Activated CD4-positive, alpha-beta memory T cell treated with anti-CD3 and anti-CD28 coated beads for 36 hours (primary cell): ENCODE results near the gene OR52M1. TPM values are rescaled to one million over a fixed set of nuclear protein-coding genes. Genes with fewer than 3 reads are reported as not detected.
A peak's percentile ranks its signal among the peaks of the same experiment; 100 is the strongest.

Experiments
- CTCF ChIA-PET: fragments of 350-600 bp; sonication (Branson Sonifier 250); formaldehyde crosslinking; loops from one replicate; lab custom pipeline; 2021; ENCODE audit warnings: antibody characterized with exemption, inconsistent platforms; lab: Charles Lee
- POLR2A ChIA-PET: fragments of 350-600 bp; sonication (Branson Sonifier 250); formaldehyde crosslinking; loops from one replicate; lab custom pipeline; 2021; ENCODE audit warnings: antibody characterized with exemption; lab: Charles Lee
- DNase-seq: peaks from one replicate; pipeline ENCODE4 v3.0.0-alpha.2; 2020
- H3K27ac Mint-ChIP-seq: one replicate; pipeline ENCODE4 v1.8.0; 2021; ENCODE audit warnings: mixed read lengths
- H3K27me3 Mint-ChIP-seq: one replicate; pipeline ENCODE4 v1.8.0; 2021; ENCODE audit warnings: mixed read lengths
- H3K36me3 Mint-ChIP-seq: one replicate; pipeline ENCODE4 v1.8.0; 2021; ENCODE audit warnings: mixed read lengths
- H3K4me1 Mint-ChIP-seq: one replicate; pipeline ENCODE4 v1.8.0; 2021; ENCODE audit warnings: low read depth, mixed read lengths
- H3K4me3 Mint-ChIP-seq: one replicate; pipeline ENCODE4 v1.8.0; 2021; ENCODE audit warnings: mild to moderate bottlenecking, mixed read lengths
- H3K9me3 Mint-ChIP-seq: one replicate; pipeline ENCODE4 v1.8.0; 2021; ENCODE audit warnings: mixed read lengths
- intact Hi-C: fragments of 100-400 bp; cut with micrococcal nuclease; formaldehyde crosslinking; loops from one replicate; pipeline ENCODE4 v1.15.1; 2023
- total RNA-seq, 2 experiments: library from RNA; stranded (reverse); gene quantifications; one replicate each; pipeline ENCODE4 v1.2.3, GENCODE V29; 2021

The OR52M1 gene
- total RNA-seq, 2 experiments from 2014 or later: not detected

- no peaks in the 10 kb centered on the region for H3K9me3 Mint-ChIP-seq
- H3K4me1 Mint-ChIP-seq: no peaks in the 10 kb centered on the region
- POLR2A ChIA-PET: no interaction called here
- no peaks in the 10 kb centered on the region for H3K27me3 Mint-ChIP-seq
- H3K4me3 Mint-ChIP-seq: no peak overlapping the region
- H3K27ac Mint-ChIP-seq: no peak overlapping the region
- CTCF ChIA-PET: interaction anchor here (0.7 to 6.4 kb wide), 9 partner anchors 8 to 355 kb away, joined by 3 to 177 read pairs (median 4); no protein-coding TSS in a partner anchor
- no peaks in the 10 kb centered on the region for H3K36me3 Mint-ChIP-seq
- DNase-seq: peak; percentile 70
- intact Hi-C loops: loop anchor here (1.0 kb wide), 2 partner anchors 46 to 352 kb away; no protein-coding TSS in a partner anchor
Observed at GRCh38 chr11:4539603-4540219, 5.3 kb upstream of the OR52M1 start.

GRCh38 chr11:4541071-4541470 lies 3.9 kb upstream of the OR52M1 start:
- ChIA-PET CTCF (interaction anchor here (1.5 to 6.4 kb wide), 3 partner anchors 12 to 356 kb away, joined by 4 to 177 read pairs (median 10); no protein-coding TSS in a partner anchor), POLR2A (no interaction called here)
- Mint-ChIP-seq H3K9me3 (no peaks in the 10 kb centered on the region), H3K27me3 (no peaks in the 10 kb centered on the region), H3K27ac (no peak overlapping the region), H3K4me3 (no peak overlapping the region), H3K4me1 (no peaks in the 10 kb centered on the region), H3K36me3 (no peaks in the 10 kb centered on the region)
- intact Hi-C loops: no loop called here
- no peak for DNase-seq

GRCh38 chr11:4543561-4543960 lies 1.4 kb upstream of the OR52M1 start:
- ChIA-PET POLR2A (no interaction called here), CTCF (interaction anchor here (1.3 to 6.4 kb wide), 2 partner anchors 10 to 359 kb away, joined by 4 to 177 read pairs; no protein-coding TSS in a partner anchor)
- Mint-ChIP-seq H3K27ac (no peak overlapping the region), H3K9me3 (no peaks in the 10 kb centered on the region), H3K27me3 (no peaks in the 10 kb centered on the region), H3K4me1 (no peaks in the 10 kb centered on the region), H3K36me3 (no peaks in the 10 kb centered on the region), H3K4me3 (no peak overlapping the region)
- DNase-seq: no peak
- intact Hi-C loops: no loop called here

DNA sequence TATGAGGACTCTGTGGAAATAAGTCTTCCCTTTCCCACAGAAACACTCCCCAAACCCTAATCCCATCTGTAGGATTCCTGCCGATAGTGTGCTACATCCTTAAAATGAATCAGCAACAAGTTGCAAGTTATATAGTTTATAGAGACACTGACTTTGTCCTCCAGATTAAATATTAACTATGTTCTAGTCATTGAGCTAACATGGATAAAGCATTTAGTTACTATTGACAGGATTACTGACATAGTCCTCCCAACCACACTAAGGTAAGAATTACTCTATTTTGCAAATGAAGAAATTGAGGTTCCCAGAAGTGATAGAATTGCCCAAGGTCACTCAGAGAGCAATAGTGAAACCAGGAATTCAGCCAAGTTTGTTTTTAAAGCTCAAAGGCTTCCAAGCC lies 1.9 kb downstream of the OR52M1 start:
- H3K9me3 Mint-ChIP-seq: no peaks in the 10 kb centered on the region
- H3K27me3 Mint-ChIP-seq: peaks cover 3% of the 10 kb centered on the region
- no peak overlapping the region for H3K27ac Mint-ChIP-seq
- ChIA-PET POLR2A (no interaction called here), CTCF (interaction anchor here (3.0 kb wide), 1 partner anchor 360 kb away, joined by 19 read pairs; no protein-coding TSS in a partner anchor)
- no peaks in the 10 kb centered on the region for H3K36me3 Mint-ChIP-seq
- no peak for DNase-seq
- intact Hi-C loops: no loop called here
- H3K4me1 Mint-ChIP-seq: no peaks in the 10 kb centered on the region
- H3K4me3 Mint-ChIP-seq: no peak overlapping the region

- Mint-ChIP-seq H3K4me1 (no peaks in the 10 kb centered on the region), H3K27ac (no peak overlapping the region), H3K9me3 (no peaks in the 10 kb centered on the region), H3K36me3 (no peaks in the 10 kb centered on the region), H3K4me3 (no peak overlapping the region), H3K27me3 (peaks cover 3% of the 10 kb centered on the region)
- CTCF ChIA-PET: interaction anchor here (0.7 to 3.0 kb wide), 2 partner anchors 8 to 360 kb away, joined by 3 to 19 read pairs; no protein-coding TSS in a partner anchor
- no peak for DNase-seq
- intact Hi-C loops: no loop called here
- POLR2A ChIA-PET: no interaction called here
Observed at GRCh38 chr11:4547416-4547815, 2.4 kb downstream of the OR52M1 start.

GRCh38 chr11:4551346-4551979 lies 6.5 kb downstream of the OR52M1 start:
- Mint-ChIP-seq H3K9me3 (no peaks in the 10 kb centered on the region), H3K27ac (no peak overlapping the region), H3K36me3 (no peaks in the 10 kb centered on the region), H3K27me3 (peaks cover 7% of the 10 kb centered on the region), H3K4me1 (no peaks in the 10 kb centered on the region), H3K4me3 (no peak overlapping the region)
- no peak for DNase-seq
- intact Hi-C loops: no loop called here
- POLR2A ChIA-PET: no interaction called here
- CTCF ChIA-PET: interaction anchor here (1.4 to 4.5 kb wide), 4 partner anchors 11 to 367 kb away, joined by 4 to 35 read pairs (median 7); no protein-coding TSS in a partner anchor

- Mint-ChIP-seq H3K27me3 (peaks cover 13% of the 10 kb centered on the region), H3K36me3 (no peaks in the 10 kb centered on the region), H3K27ac (no peak overlapping the region), H3K4me1 (no peaks in the 10 kb centered on the region), H3K4me3 (no peak overlapping the region), H3K9me3 (peaks cover 10% of the 10 kb centered on the region)
- ChIA-PET POLR2A (no interaction called here), CTCF (no interaction called here)
- intact Hi-C loops: no loop called here
- no peak for DNase-seq
Observed at GRCh38 chr11:4559527-4560440, 14.8 kb downstream of the OR52M1 start.

- intact Hi-C loops: no loop called here
- POLR2A ChIA-PET: no interaction called here
- CTCF ChIA-PET: no interaction called here
Observed at GRCh38 chr11:4560467-4560866, 15.5 kb downstream of the OR52M1 start.

GRCh38 chr11:4565371-4565770 lies 20.4 kb downstream of the OR52M1 start:
- Mint-ChIP-seq H3K36me3 (no peaks in the 10 kb centered on the region), H3K27me3 (peaks cover 5% of the 10 kb centered on the region), H3K4me1 (no peaks in the 10 kb centered on the region), H3K27ac (no peak overlapping the region), H3K4me3 (no peak overlapping the region), H3K9me3 (peaks cover 13% of the 10 kb centered on the region)
- DNase-seq: no peak
- CTCF ChIA-PET: interaction anchor here (2.0 kb wide), 1 partner anchor 378 kb away, joined by 5 read pairs; no protein-coding TSS in a partner anchor
- POLR2A ChIA-PET: no interaction called here
- intact Hi-C loops: no loop called here

More at GRCh38 chr11:4560467-4560866, 15.5 kb downstream of the OR52M1 start:
- H3K27me3 Mint-ChIP-seq: peaks cover 13% of the 10 kb centered on the region
- peaks cover 13% of the 10 kb centered on the region for H3K9me3 Mint-ChIP-seq
- H3K4me3 Mint-ChIP-seq: no peak overlapping the region
- H3K36me3 Mint-ChIP-seq: no peaks in the 10 kb centered on the region
- no peak for DNase-seq
- H3K4me1 Mint-ChIP-seq: no peaks in the 10 kb centered on the region
- H3K27ac Mint-ChIP-seq: no peak overlapping the region

DNA sequence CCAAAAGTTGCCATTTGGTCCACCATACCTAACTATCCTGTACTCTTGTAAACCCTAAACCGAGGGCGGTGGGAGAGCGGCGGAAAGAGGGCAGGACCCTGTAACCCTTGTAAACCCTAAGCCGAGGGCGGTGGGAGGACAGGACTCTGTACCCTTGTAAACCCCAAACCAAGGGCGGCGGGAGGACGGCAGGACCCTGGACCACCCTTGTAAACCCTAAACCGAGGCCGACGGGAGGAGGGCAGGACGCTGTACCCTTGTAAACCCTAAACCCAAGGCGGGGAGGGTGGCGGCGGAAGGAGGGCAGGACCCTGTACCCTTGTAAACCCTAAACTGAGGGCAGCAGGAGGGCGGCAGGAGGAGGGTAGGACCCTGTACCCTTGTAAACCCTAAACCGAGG lies 24.1 kb downstream of the OR52M1 start:
- CTCF ChIA-PET: no interaction called here
- DNase-seq: no peak
- Mint-ChIP-seq H3K27ac (no peak overlapping the region), H3K4me3 (no peak overlapping the region), H3K36me3 (no peaks in the 10 kb centered on the region), H3K4me1 (no peaks in the 10 kb centered on the region), H3K9me3 (peaks cover 10% of the 10 kb centered on the region), H3K27me3 (peaks cover 2% of the 10 kb centered on the region)
- intact Hi-C loops: no loop called here
- POLR2A ChIA-PET: no interaction called here

DNA sequence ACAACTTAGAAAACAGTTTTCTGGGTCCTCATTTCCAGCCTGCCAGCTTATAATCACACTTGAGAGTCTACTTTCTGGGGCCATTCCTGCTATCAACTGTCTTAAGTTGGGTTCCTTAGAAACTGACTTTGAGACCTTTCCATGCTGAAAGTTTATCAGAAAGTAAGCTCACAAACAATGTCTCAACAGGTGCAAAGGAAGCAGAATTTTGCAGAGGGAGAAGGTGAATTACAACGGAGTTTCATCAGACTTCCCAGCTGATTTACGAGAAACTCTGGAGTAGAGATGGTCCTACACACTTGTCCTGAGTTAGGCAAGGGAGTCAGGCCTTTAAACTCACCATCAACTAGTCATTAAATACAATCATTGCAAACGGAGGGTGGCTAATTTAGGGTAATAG lies 31.9 kb downstream of the OR52M1 start:
- no peak for DNase-seq
- peaks cover 5% of the 10 kb centered on the region for H3K4me1 Mint-ChIP-seq
- ChIA-PET POLR2A (no interaction called here), CTCF (interaction anchor here (1.1 kb wide), 1 partner anchor 37 kb away, joined by 4 read pairs; no protein-coding TSS in a partner anchor)
- H3K4me3 Mint-ChIP-seq: no peak overlapping the region
- no peaks in the 10 kb centered on the region for H3K36me3 Mint-ChIP-seq
- no peaks in the 10 kb centered on the region for H3K9me3 Mint-ChIP-seq
- intact Hi-C loops: no loop called here
- no peak overlapping the region for H3K27ac Mint-ChIP-seq
- H3K27me3 Mint-ChIP-seq: peaks cover 5% of the 10 kb centered on the region

GRCh38 chr11:4577761-4578160 lies 32.8 kb downstream of the OR52M1 start:
- H3K4me1 Mint-ChIP-seq: peaks cover 5% of the 10 kb centered on the region
- H3K9me3 Mint-ChIP-seq: no peaks in the 10 kb centered on the region
- ChIA-PET POLR2A (no interaction called here), CTCF (no interaction called here)
- DNase-seq: no peak
- intact Hi-C loops: no loop called here
- H3K36me3 Mint-ChIP-seq: no peaks in the 10 kb centered on the region
- H3K27me3 Mint-ChIP-seq: peaks cover 8% of the 10 kb centered on the region
- H3K4me3 Mint-ChIP-seq: no peak overlapping the region
- H3K27ac Mint-ChIP-seq: no peak overlapping the region
